Measurements from ENCODE around the gene GLRB. TPM values are rescaled to one million over a fixed set of nuclear protein-coding genes. Genes with fewer than 3 reads are reported as not detected.

The GLRB gene
- total and polyA plus RNA-seq, 10 of the 15 experiments (the other 5 are each of a cell fraction or from before 2014, with no cell fraction given): 0.04 TPM; not detected in 9

DNA sequence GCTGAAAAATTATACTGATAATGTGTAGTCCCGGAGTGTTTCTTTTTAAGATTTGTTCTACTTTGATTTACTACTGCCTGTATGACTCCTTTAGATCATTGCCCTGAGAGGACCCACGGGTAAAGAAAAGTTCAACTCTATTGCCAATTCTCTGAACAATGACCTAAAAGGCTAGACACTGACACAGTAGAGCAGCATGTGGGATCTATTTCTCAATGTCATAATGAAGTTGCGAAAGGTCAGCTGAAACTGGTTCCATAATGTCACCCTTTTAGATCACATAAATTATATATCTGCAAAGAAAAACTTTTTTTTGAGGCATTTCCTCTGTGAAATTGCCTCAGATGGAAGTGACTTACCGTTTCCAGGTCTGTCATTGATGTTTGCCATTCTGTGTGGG is 67.4 kb downstream of the GLRB start (continued):
- TF ChIP-seq, protein P1, sequence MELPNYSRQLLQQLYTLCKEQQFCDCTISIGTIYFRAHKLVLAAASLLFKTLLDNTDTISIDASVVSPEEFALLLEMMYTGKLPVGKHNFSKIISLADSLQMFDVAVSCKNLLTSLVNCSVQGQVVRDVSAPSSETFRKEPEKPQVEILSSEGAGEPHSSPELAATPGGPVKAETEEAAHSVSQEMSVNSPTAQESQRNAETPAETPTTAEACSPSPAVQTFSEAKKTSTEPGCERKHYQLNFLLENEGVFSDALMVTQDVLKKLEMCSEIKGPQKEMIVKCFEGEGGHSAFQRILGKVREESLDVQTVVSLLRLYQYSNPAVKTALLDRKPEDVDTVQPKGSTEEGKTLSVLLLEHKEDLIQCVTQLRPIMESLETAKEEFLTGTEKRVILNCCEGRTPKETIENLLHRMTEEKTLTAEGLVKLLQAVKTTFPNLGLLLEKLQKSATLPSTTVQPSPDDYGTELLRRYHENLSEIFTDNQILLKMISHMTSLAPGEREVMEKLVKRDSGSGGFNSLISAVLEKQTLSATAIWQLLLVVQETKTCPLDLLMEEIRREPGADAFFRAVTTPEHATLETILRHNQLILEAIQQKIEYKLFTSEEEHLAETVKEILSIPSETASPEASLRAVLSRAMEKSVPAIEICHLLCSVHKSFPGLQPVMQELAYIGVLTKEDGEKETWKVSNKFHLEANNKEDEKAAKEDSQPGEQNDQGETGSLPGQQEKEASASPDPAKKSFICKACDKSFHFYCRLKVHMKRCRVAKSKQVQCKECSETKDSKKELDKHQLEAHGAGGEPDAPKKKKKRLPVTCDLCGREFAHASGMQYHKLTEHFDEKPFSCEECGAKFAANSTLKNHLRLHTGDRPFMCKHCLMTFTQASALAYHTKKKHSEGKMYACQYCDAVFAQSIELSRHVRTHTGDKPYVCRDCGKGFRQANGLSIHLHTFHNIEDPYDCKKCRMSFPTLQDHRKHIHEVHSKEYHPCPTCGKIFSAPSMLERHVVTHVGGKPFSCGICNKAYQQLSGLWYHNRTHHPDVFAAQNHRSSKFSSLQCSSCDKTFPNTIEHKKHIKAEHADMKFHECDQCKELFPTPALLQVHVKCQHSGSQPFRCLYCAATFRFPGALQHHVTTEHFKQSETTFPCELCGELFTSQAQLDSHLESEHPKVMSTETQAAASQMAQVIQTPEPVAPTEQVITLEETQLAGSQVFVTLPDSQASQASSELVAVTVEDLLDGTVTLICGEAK (IDR thresholded peaks at IDR 0.05; ENCODE audit: borderline replicate concordance): no peak
- TF ChIP-seq SIX5 (IDR thresholded peaks at IDR 0.05; ENCODE audit: low read depth, low read length, severe bottlenecking) (no peak), RAD21 (IDR thresholded peaks at IDR 0.05; ENCODE audit: insufficient read depth, low read depth, low read length) (no peak), MLLT1 (IDR thresholded peaks at IDR 0.05) (no peak), FOXM1 (IDR thresholded peaks at IDR 0.05; ENCODE audit: low read depth, low read length) (no peak), POLR2AphosphoS5 (IDR thresholded peaks at IDR 0.05; ENCODE audit: low read length) (no peak), SMC3 (IDR thresholded peaks at IDR 0.05; ENCODE audit: borderline replicate concordance, low read length) (no peak), SMAD5 (IDR thresholded peaks at IDR 0.05; ENCODE audit: low read depth) (no peak), PAX5 (IDR thresholded peaks at IDR 0.05; ENCODE audit: borderline replicate concordance, low read depth, low read length) (no peak), NFYA (IDR thresholded peaks at IDR 0.05; ENCODE audit: borderline replicate concordance, low read depth, low read length) (no peak), SMARCA5 (IDR thresholded peaks at IDR 0.05) (no peak)

All from GM12878 (cell line).